ENCODE measurements around the gene PHF20. TPM values are rescaled to one million over a fixed set of nuclear protein-coding genes. Genes with fewer than 3 reads are reported as not detected.

Gene PHF20
- total RNA-seq, 2 experiments from 2014 or later = 49.1 to 50.5 TPM

DNA sequence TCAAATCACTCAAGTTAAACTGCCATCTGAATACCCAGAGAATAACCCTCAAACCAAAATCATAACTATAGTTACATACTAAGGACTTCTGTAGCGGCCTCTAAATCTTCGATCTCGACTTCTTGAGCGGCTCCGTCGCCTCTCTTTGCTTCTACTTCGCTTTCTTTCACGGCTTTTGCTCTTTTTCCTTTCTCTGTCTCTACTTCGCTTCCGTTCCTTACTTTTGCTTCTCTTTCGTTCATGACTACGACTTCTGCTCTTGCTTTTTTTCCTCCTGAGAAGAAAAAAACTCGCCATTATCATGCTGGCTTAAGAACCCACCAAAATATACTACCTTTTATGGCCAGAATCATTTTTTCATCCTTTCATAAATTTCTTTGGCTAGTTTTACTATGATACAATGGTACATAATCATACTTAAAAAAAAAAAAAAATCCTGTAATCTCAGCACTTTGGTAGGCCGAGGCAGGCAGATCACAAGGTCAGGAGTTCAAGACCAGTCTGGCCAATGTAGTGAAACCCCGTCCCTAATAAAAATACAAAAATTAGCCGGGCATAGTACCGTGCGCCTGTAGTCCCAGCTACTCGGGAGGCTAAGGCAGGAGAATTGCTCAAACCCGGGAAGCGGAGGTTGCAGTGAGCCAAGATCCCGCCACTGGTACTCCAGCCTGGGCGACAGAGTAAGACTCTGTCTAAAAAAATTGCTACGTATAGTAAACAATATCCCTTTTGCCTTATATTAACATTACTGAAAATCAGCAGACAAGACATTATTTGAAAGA is 39.8 kb upstream of the PHF20 start:
- DNase-seq = no peak
- ChIA-PET POLR2A (interaction anchor here (0.6 to 3.1 kb wide), 6 partner anchors 7 to 188 kb away, joined by 3 to 10 read pairs (median 8); partner anchors contain the start of gene RBM39), CTCF (no interaction called here)
- H3K27ac Mint-ChIP-seq = peak overlapping the region; percentile 2
- H3K9me3 Mint-ChIP-seq = no peaks in the 10 kb centered on the region
- H3K4me3 Mint-ChIP-seq = no peak overlapping the region
- no peaks in the 10 kb centered on the region for H3K27me3 Mint-ChIP-seq
- intact Hi-C loops (cut with micrococcal nuclease) = no loop called here
- peaks cover 47% of the 10 kb centered on the region for H3K4me1 Mint-ChIP-seq (ENCODE audit: low read depth)
- peaks cover 57% of the 10 kb centered on the region for H3K36me3 Mint-ChIP-seq

- peaks cover 60% of the 10 kb centered on the region for H3K36me3 Mint-ChIP-seq
- intact Hi-C loops (cut with micrococcal nuclease) = no loop called here
Observed at GRCh38 chr20:35732644-35732982, 39.2 kb upstream of the PHF20 start.

GRCh38 chr20:35734374-35734773 is 37.4 kb upstream of the PHF20 start:
- Mint-ChIP-seq H3K9me3 (no peaks in the 10 kb centered on the region), H3K27me3 (no peaks in the 10 kb centered on the region), H3K36me3 (peaks cover 67% of the 10 kb centered on the region), H3K4me3 (no peak overlapping the region), H3K4me1 (ENCODE audit: low read depth) (peaks cover 59% of the 10 kb centered on the region), H3K27ac (peak overlapping the region; percentile 52)
- CTCF ChIA-PET = interaction anchor here (0.6 kb wide), 1 partner anchor 151 kb away, joined by 4 read pairs; no protein-coding TSS in a partner anchor
- DNase-seq = no peak
- POLR2A ChIA-PET = interaction anchor here (0.9 to 6.6 kb wide), 7 partner anchors 9 to 119 kb away, joined by 3 to 44 read pairs (median 9); partner anchors contain the start of genes NFS1, PHF20, ROMO1 and SPAG4
- intact Hi-C loops (cut with micrococcal nuclease) = no loop called here

More at GRCh38 chr20:35732644-35732982, 39.2 kb upstream of the PHF20 start:
- Mint-ChIP-seq H3K27me3 (no peaks in the 10 kb centered on the region), H3K9me3 (no peaks in the 10 kb centered on the region), H3K4me1 (ENCODE audit: low read depth) (peaks cover 47% of the 10 kb centered on the region), H3K4me3 (no peak overlapping the region), H3K27ac (peak overlapping the region; percentile 38)
- ChIA-PET CTCF (no interaction called here), POLR2A (interaction anchor here (0.6 to 3.1 kb wide), 3 partner anchors 10 to 187 kb away, joined by 5 to 10 read pairs (median 9); partner anchors contain the start of gene RBM39)
- DNase-seq = no peak

GRCh38 chr20:35734777-35735649 is 36.8 kb upstream of the PHF20 start:
- intact Hi-C loops (cut with micrococcal nuclease) = no loop called here
- ChIA-PET POLR2A (interaction anchor here (0.9 to 6.6 kb wide), 11 partner anchors 8 to 119 kb away, joined by 3 to 44 read pairs (median 4); partner anchors contain the start of genes NFS1, PHF20, ROMO1 and SPAG4), CTCF (interaction anchor here (0.6 to 0.8 kb wide), 2 partner anchors 134 to 150 kb away, joined by 3 to 4 read pairs; no protein-coding TSS in a partner anchor)
- Mint-ChIP-seq H3K4me1 (ENCODE audit: low read depth) (peaks cover 59% of the 10 kb centered on the region), H3K4me3 (no peak overlapping the region), H3K36me3 (peaks cover 68% of the 10 kb centered on the region), H3K27me3 (no peaks in the 10 kb centered on the region), H3K27ac (peak overlapping the region; percentile 52), H3K9me3 (no peaks in the 10 kb centered on the region)
- DNase-seq = no peak

DNA sequence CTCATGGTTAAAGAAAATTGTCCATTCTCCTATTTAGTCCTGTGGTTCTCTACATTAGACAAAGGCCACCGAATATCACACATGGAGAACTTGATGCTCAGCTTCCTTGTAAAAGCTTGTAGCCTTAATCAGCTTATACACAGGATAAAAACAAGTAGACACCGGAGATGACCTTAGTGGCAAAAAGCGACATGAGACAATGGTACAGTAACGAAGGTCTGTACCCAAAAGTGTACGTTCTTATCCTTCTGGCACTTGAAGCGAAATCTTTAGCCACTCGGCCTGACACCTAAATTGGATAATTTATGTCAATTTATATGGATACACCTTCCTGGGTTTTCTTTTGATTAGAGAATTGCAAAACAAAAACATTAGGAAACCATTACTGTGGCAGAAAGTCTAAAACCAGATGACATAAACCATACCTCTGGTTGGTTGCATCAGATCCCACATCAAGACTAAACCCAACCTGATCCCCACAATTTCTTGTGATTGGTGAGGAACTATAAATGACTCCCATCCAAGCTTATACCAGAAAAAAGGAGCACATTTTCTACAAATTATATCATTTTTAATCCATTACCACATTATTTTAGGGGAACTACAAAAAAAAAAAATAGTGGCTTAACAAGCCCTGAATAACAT is 35.9 kb upstream of the PHF20 start:
- peaks cover 69% of the 10 kb centered on the region for H3K36me3 Mint-ChIP-seq
- H3K4me1 Mint-ChIP-seq (ENCODE audit: low read depth) = peaks cover 58% of the 10 kb centered on the region
- no peaks in the 10 kb centered on the region for H3K9me3 Mint-ChIP-seq
- H3K27ac Mint-ChIP-seq = peak overlapping the region; percentile 79
- H3K4me3 Mint-ChIP-seq = peak overlapping the region; percentile 17
- intact Hi-C loops (cut with micrococcal nuclease) = no loop called here
- POLR2A ChIA-PET = interaction anchor here (0.6 to 6.6 kb wide), 8 partner anchors 9 to 36 kb away, joined by 3 to 44 read pairs (median 4); partner anchors contain the start of genes NFS1, PHF20 and ROMO1
- no peaks in the 10 kb centered on the region for H3K27me3 Mint-ChIP-seq
- DNase-seq = no peak
- CTCF ChIA-PET = interaction anchor here (0.5 to 0.7 kb wide), 2 partner anchors 54 to 73 kb away, joined by 3 read pairs; no protein-coding TSS in a partner anchor

DNA sequence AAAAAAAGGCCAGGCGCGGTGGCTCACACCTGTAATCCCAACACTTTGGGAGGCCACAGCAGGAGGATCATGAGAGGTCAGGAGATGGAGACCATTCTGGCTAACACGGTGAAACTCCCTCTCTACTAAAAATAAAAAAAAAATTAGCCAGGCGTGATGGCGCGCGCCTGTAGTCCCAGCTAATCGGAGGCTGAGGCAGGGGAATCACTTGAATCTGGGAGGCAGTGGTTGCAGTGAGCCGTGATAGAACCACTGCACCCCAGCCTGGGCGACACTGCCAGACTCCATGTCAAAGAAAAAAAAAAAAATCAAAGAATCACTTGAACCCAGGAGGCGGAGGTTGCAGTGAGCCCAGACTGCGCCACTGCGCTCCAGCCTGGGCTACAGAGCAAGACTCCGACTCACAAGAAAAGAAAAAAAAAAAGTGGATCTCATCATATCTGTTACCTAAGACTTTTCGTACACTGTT is 33.9 kb upstream of the PHF20 start:
- Mint-ChIP-seq H3K27ac (peak overlapping the region; percentile 69), H3K27me3 (peaks cover 2% of the 10 kb centered on the region), H3K4me3 (peak overlapping the region; percentile 48), H3K4me1 (ENCODE audit: low read depth) (peaks cover 49% of the 10 kb centered on the region), H3K36me3 (peaks cover 66% of the 10 kb centered on the region), H3K9me3 (no peaks in the 10 kb centered on the region)
- ChIA-PET POLR2A (interaction anchor here (0.6 to 6.6 kb wide), 3 partner anchors 9 to 138 kb away, joined by 3 to 44 read pairs (median 3); partner anchors contain the start of genes NFS1 and ROMO1), CTCF (no interaction called here)
- no peak for DNase-seq
- intact Hi-C loops (cut with micrococcal nuclease) = no loop called here

- Mint-ChIP-seq H3K4me1 (ENCODE audit: low read depth) (peaks cover 53% of the 10 kb centered on the region), H3K27me3 (peaks cover 2% of the 10 kb centered on the region), H3K36me3 (peaks cover 60% of the 10 kb centered on the region), H3K4me3 (peak overlapping the region; percentile 48), H3K27ac (peak overlapping the region; percentile 69), H3K9me3 (no peaks in the 10 kb centered on the region)
- no peak for DNase-seq
- ChIA-PET POLR2A (interaction anchor here (0.6 to 6.6 kb wide), 7 partner anchors 8 to 78 kb away, joined by 3 to 44 read pairs (median 4); partner anchors contain the start of genes NFS1 and ROMO1), CTCF (interaction anchor here (1.2 kb wide), 3 partner anchors 19 to 216 kb away, joined by 3 to 4 read pairs (median 4); partner anchors contain the start of gene SCAND1)
- intact Hi-C loops (cut with micrococcal nuclease) = no loop called here
Observed at GRCh38 chr20:35738410-35739179, 33.2 kb upstream of the PHF20 start.

DNA sequence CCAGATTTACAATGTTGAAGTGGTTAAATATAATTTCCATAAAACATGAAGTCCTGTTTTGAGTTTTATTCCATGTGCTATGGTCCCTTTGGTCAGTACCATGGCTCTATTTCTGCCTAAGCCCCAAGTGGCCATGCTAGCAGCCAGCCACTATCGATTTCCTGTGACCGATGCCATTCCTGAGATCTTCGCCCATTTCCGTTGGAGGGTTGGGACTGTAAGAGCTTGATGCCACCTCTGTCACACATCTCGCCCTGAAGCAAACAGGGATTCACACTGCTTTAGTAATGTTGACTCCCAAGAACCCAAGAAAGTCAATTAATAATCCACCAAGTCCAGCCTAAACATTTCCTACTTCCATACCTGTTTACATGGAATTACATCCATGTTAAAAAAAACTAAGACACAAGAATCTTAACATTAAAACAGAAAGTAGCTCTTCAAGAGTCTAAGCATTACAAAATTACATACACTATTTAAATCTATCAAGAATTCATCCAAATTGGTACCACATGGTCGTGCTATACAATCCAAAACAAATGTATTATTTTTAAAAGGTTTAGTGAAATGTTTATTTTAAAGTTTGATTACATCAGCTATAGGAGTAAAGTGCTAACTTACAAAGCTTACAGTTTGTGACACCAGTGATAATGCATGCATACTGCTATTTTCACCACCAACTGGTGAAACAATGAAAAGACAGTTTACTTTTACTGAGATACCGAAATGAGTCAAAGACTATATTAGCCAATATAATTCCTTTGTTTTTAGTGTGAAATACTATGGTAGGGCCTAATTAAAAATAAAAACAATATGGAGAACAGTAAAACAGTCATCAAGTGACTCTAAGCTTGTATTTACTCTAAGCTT is 32.3 kb upstream of the PHF20 start:
- CTCF ChIA-PET = interaction anchor here (0.6 to 1.2 kb wide), 8 partner anchors 9 to 215 kb away, joined by 3 to 6 read pairs (median 4); partner anchors contain the start of gene SCAND1
- intact Hi-C loops (cut with micrococcal nuclease) = loop anchor here (5.0 kb wide), 1 partner anchor 143 kb away; no protein-coding TSS in a partner anchor
- Mint-ChIP-seq H3K4me1 (ENCODE audit: low read depth) (peaks cover 51% of the 10 kb centered on the region), H3K9me3 (no peaks in the 10 kb centered on the region), H3K27me3 (peaks cover 2% of the 10 kb centered on the region), H3K27ac (peak overlapping the region; percentile 78), H3K36me3 (peaks cover 51% of the 10 kb centered on the region), H3K4me3 (peak overlapping the region; percentile 96)
- POLR2A ChIA-PET = interaction anchor here (0.5 to 6.6 kb wide), 16 partner anchors 9 to 253 kb away, joined by 3 to 44 read pairs (median 4); partner anchors contain the start of genes CPNE1, NFS1, PHF20 and RBM12
- DNase-seq = no peak

DNA sequence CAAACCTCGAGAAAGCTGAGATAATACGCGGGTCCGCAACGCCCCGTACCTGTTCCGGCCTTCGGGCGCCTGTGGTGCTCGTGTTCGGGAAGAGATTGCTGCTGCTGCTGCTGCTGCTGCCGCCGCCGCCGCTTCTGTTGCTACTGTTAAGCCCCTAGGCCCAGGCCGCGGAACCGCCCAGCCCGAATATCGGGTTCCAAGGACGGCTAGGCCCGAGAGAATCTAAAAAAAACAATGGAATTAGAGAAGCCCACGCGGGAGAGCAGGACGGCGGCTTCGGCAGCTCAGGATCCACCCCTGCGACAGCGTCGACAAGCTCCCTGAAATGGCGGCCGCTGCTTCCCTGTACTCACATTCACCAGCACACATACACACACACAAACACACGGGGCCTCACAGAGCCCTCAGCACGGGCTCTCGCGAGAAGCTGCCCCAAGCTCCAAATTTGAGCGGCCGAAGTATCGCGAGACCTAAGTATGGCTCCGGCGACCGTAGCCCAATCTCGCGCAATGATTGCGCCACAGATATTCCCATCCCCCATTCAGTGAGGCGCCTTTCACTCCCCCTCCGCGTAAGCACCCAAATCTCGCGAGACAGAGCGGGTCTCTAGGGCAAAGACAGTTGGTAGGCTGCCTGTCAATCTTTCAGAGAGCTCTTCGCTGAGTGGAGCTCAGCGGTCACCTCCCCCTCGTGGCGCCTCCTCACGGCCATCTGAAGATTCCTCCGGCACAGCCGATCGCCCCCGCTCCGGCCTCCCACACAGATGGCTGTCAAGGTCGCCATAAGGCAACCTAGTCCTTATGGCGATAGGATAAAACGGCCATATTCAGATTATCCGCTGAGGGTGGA is 29.7 kb upstream of the PHF20 start, which contains the start of gene RBM39:
TSS of gene RBM39 (minus strand) at position 369 of the 849 bp plus-strand sequence. CDS start 1,386 bp downstream, outside the sequence.
- Mint-ChIP-seq H3K4me1 (ENCODE audit: low read depth) (peaks cover 38% of the 10 kb centered on the region), H3K9me3 (no peaks in the 10 kb centered on the region), H3K27me3 (peaks cover 2% of the 10 kb centered on the region), H3K4me3 (peak within 1 kb of the TSS; percentile 96), H3K36me3 (peaks cover 41% of the 10 kb centered on the region), H3K27ac (peak within 1 kb of the TSS; percentile 98)
- intact Hi-C loops (cut with micrococcal nuclease) = loop anchor here (1.0 to 5.0 kb wide), 8 partner anchors 29 to 287 kb away; partner anchors contain the start of genes CEP250, NFS1, ROMO1 and SCAND1
- ChIA-PET POLR2A (interaction anchor here (0.5 to 3.7 kb wide), 28 partner anchors 9 to 1353 kb away, joined by 3 to 154 read pairs (median 8); partner anchors contain the start of genes CEP250, CPNE1, NFS1 and PHF20), CTCF (interaction anchor here (0.6 to 3.5 kb wide), 12 partner anchors 13 to 295 kb away, joined by 3 to 23 read pairs (median 4); partner anchors contain the start of genes PHF20 and SCAND1)
- DNase-seq = peak; percentile 100
